Caco-2 (cell line): ENCODE data around the gene MYH14. TPM values are rescaled to one million over a fixed set of nuclear protein-coding genes. Genes with fewer than 3 reads are reported as not detected.

ENCODE experiments used
- BruUV-seq: library from RNA; stranded (reverse); fragments of 400-500 nt; replicated peaks from 2 replicates; lab custom pipeline; 2021; lab: Mats Ljungman, UMichigan
- CTCF ChIA-PET: fragments of 300-600 bp; sonication (Branson Sonifier 250); formaldehyde crosslinking; loops from one replicate; lab custom pipeline; 2022; ENCODE audit warnings: antibody characterized with exemption; lab: Charles Lee
- POLR2A ChIA-PET: fragments of 300-600 bp; sonication (Branson Sonifier 250); formaldehyde crosslinking; loops from one replicate; lab custom pipeline; 2022; ENCODE audit warnings: antibody characterized with exemption; lab: Charles Lee
- DNase-seq, 2 experiments: peaks; one replicate each; pipeline versions ENCODE4 v3.0.0 to v3.0.0-alpha.2; 2020 to 2022
- H3K27me3 ChIP-seq: replicated peaks from 2 replicates; pipeline ENCODE4 v1.6.0; 2011; ENCODE audit warnings: low read length; ENCODE audit not compliant: control insufficient read depth, insufficient read depth
- H3K36me3 ChIP-seq: 2 replicates; pipeline ENCODE4 v1.5.1; 2011; ENCODE audit warnings: low read length; ENCODE audit not compliant: control insufficient read depth, insufficient read depth
- H3K4me1 ChIP-seq: fragments of 250-450 bp; sonication (Bioruptor Pico); 2 replicates; pipeline ENCODE4 v1.5.1; 2020; ENCODE audit warnings: mild to moderate bottlenecking
- H3K4me3 ChIP-seq: 2 replicates; pipeline ENCODE4 v1.5.1; 2011; ENCODE audit warnings: low read depth, mild to moderate bottlenecking, control low read depth, low read length
- H3K9me3 ChIP-seq: fragments of 250-450 bp; sonication (Bioruptor Pico); 2 replicates; pipeline ENCODE4 v1.5.1; 2020; ENCODE audit warnings: mild to moderate bottlenecking, moderate library complexity
- H3K27ac Mint-ChIP-seq: one replicate; pipeline ENCODE4 v1.8.0; 2022; ENCODE audit warnings: mixed read lengths; ENCODE audit not compliant: unreplicated experiment
- H3K27me3 Mint-ChIP-seq: one replicate; pipeline ENCODE4 v1.8.0; 2022; ENCODE audit warnings: mixed read lengths; ENCODE audit not compliant: insufficient read depth, unreplicated experiment
- H3K36me3 Mint-ChIP-seq: one replicate; pipeline ENCODE4 v1.8.0; 2022; ENCODE audit warnings: mild to moderate bottlenecking, mixed read lengths; ENCODE audit not compliant: insufficient read depth, unreplicated experiment
- H3K4me1 Mint-ChIP-seq: one replicate; pipeline ENCODE4 v1.8.0; 2022; ENCODE audit warnings: low read depth, mixed read lengths; ENCODE audit not compliant: unreplicated experiment
- H3K4me3 Mint-ChIP-seq: one replicate; pipeline ENCODE4 v1.8.0; 2022; ENCODE audit warnings: mild to moderate bottlenecking, moderate library complexity, mixed read lengths; ENCODE audit not compliant: unreplicated experiment
- H3K9me3 Mint-ChIP-seq: one replicate; pipeline ENCODE4 v1.8.0; 2022; ENCODE audit warnings: mixed read lengths; ENCODE audit not compliant: unreplicated experiment
- CTCF ChIP-seq, 2 experiments: fragments of 200-600 bp in 1 of 2; IDR thresholded peaks; 1 replicate in 1 of 2; 2 replicates in 1 of 2; pipeline versions ENCODE4 v1.5.1 to v1.8.0; 2011 to 2022; ENCODE audit warnings: antibody characterized with exemption in 1 of 2, control low read depth in 1 of 2, inconsistent platforms in 1 of 2, low read depth in 1 of 2, low read length in 1 of 2, mild to moderate bottlenecking in 1 of 2, moderate library complexity in 1 of 2; ENCODE audit not compliant: insufficient read depth in 1 of 2, severe bottlenecking in 1 of 2, unreplicated experiment in 1 of 2
- intact Hi-C: fragments of 100-400 bp; cut with micrococcal nuclease; formaldehyde crosslinking; loops from one replicate; pipeline ENCODE4 v1.10.0; 2022; ENCODE audit not compliant: unreplicated experiment
- total RNA-seq: library from RNA; stranded (reverse); gene quantifications from 2 replicates; pipeline ENCODE4 v1.2.3, GENCODE V29; 2022

Gene MYH14
- total RNA-seq, 1 experiment from 2014 or later = 89.8 TPM

DNA sequence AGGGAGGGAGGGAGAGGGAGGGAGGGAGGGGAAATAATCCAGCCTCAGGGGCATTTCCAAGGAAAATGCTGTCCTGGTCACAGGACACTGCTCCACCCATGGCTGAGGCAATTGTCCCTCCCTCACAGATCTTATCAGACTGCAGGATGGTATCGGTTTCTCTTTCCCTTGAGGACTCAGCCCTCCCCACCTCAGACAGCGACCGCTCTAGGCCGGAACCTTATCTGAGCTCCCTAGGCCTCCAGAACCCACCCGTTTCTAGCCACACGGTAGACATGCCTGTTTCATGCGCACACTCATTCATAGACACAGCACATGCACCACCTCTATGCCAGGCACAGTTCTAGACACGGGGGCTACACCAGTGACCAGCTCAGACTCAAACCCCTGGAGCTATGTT is 30.3 kb upstream of the MYH14 start:
- CTCF ChIA-PET = no interaction called here
- no peak overlapping the region for H3K4me3 Mint-ChIP-seq
- peak; percentile 34 to 73 for DNase-seq
- H3K27me3 Mint-ChIP-seq = peaks cover 6% of the 10 kb centered on the region
- no peak for TF ChIP-seq CTCF (IDR thresholded peaks at IDR 0.05; ENCODE audit: insufficient read depth in 1 of 2, low read depth in 1 of 2, low read length in 1 of 2, severe bottlenecking in 1 of 2, unreplicated experiment in 1 of 2)
- Histone ChIP-seq H3K4me3 (no peak overlapping the region), H3K27me3 (no peaks in the 10 kb centered on the region), H3K36me3 (no peaks in the 10 kb centered on the region), H3K9me3 (peaks cover 5% of the 10 kb centered on the region; the same call in 1 of the 2 replicates), H3K4me1 (no peaks in the 10 kb centered on the region; the same call in 1 of the 2 replicates)
- no TSS peak for BruUV-seq
- H3K4me1 Mint-ChIP-seq = peaks cover 9% of the 10 kb centered on the region
- POLR2A ChIA-PET = no interaction called here
- intact Hi-C loops = no loop called here
- no peak overlapping the region for H3K27ac Mint-ChIP-seq
- no peaks in the 10 kb centered on the region for H3K36me3 Mint-ChIP-seq
- H3K9me3 Mint-ChIP-seq = no peaks in the 10 kb centered on the region

- POLR2A ChIA-PET = no interaction called here
- no peak for DNase-seq
- Histone ChIP-seq H3K4me1 (no peaks in the 10 kb centered on the region; the same call in 1 of the 2 replicates), H3K27me3 (no peaks in the 10 kb centered on the region), H3K36me3 (no peaks in the 10 kb centered on the region), H3K4me3 (no peak overlapping the region), H3K9me3 (peaks cover 5% of the 10 kb centered on the region; the same call in 1 of the 2 replicates)
- intact Hi-C loops = no loop called here
- Mint-ChIP-seq H3K36me3 (no peaks in the 10 kb centered on the region), H3K4me3 (no peak overlapping the region), H3K9me3 (no peaks in the 10 kb centered on the region), H3K27ac (no peak overlapping the region), H3K27me3 (peaks cover 4% of the 10 kb centered on the region), H3K4me1 (peaks cover 6% of the 10 kb centered on the region)
- CTCF ChIA-PET = no interaction called here
- BruUV-seq = no TSS peak
- no peak for TF ChIP-seq CTCF (IDR thresholded peaks at IDR 0.05; ENCODE audit: insufficient read depth in 1 of 2, low read depth in 1 of 2, low read length in 1 of 2, severe bottlenecking in 1 of 2, unreplicated experiment in 1 of 2)
Measured at GRCh38 chr19:50174100-50174793, 29.2 kb upstream of the MYH14 start.

GRCh38 chr19:50175924-50176323 is 27.5 kb upstream of the MYH14 start:
- ChIA-PET CTCF (no interaction called here), POLR2A (no interaction called here)
- H3K4me1 Mint-ChIP-seq = no peaks in the 10 kb centered on the region

More at GRCh38 chr19:50175924-50176323, 27.5 kb upstream of the MYH14 start:
- H3K36me3 Mint-ChIP-seq = no peaks in the 10 kb centered on the region
- Histone ChIP-seq H3K4me3 (no peak overlapping the region), H3K27me3 (no peaks in the 10 kb centered on the region), H3K36me3 (no peaks in the 10 kb centered on the region), H3K9me3 (peaks cover 8% of the 10 kb centered on the region; the same call in 1 of the 2 replicates), H3K4me1 (no peaks in the 10 kb centered on the region; the same call in 1 of the 2 replicates)
- TF ChIP-seq CTCF (IDR thresholded peaks at IDR 0.05; ENCODE audit: insufficient read depth in 1 of 2, low read depth in 1 of 2, low read length in 1 of 2, severe bottlenecking in 1 of 2, unreplicated experiment in 1 of 2) = no peak
- BruUV-seq = no TSS peak
- H3K4me3 Mint-ChIP-seq = no peak overlapping the region
- H3K9me3 Mint-ChIP-seq = no peaks in the 10 kb centered on the region
- H3K27ac Mint-ChIP-seq = no peak overlapping the region
- intact Hi-C loops = no loop called here
- no peaks in the 10 kb centered on the region for H3K27me3 Mint-ChIP-seq
- no peak for DNase-seq
